Uterus (tissue), 2 donors: ENCODE measurements around the gene PREB.

Source experiments
- CTCF ChIP-seq, 4 experiments: fragments of 200-600 bp in 2 of 4; fragments of 450-650 bp in 2 of 4; sonication (generic) in 2 of 4; IDR thresholded peaks; one replicate each; pipeline ENCODE4 v1.5.1; 2016 to 2019; ENCODE audit warnings: antibody characterized with exemption in 4 of 4, mild to moderate bottlenecking in 2 of 4, moderate library complexity in 1 of 4
- POLR2A ChIP-seq, 2 donors: fragments of 450-650 bp; IDR thresholded peaks; one replicate each; pipeline ENCODE4 v1.6.1; 2016; ENCODE audit warnings: antibody characterized with exemption in 2 of 2, mild to moderate bottlenecking in 1 of 2, moderate library complexity in 1 of 2

- no peak for TF ChIP-seq CTCF (IDR thresholded peaks at IDR 0.05)
- TF ChIP-seq POLR2A (IDR thresholded peaks at IDR 0.05), result no peak
These were observed 30.7 kb upstream of the PREB start for GRCh38 chr2:27164960-27165763.
